Upper lobe of left lung (tissue), 6 donors: ENCODE measurements around the gene WFIKKN1. TPM values are rescaled to one million over a fixed set of nuclear protein-coding genes. Genes with fewer than 3 reads are reported as not detected.

Experiments
- ATAC-seq, 2 donors: fragments of 200-7000 bp; cut with Tn5 transposase; one replicate each; pipeline ENCODE4 v1.9.1; 2022; ENCODE audit warnings: mild to moderate bottlenecking in 2 of 2, moderate library complexity in 2 of 2; ENCODE audit not compliant: low FRiP score in 2 of 2
- DNase-seq, 2 donors: peaks; one replicate each; pipeline ENCODE4 v3.0.0-alpha.2; 2019 to 2020
- H3K27ac ChIP-seq, 4 donors: fragments of 200-600 bp; sonication (generic); one replicate each; pipeline ENCODE4 v1.5.1; 2016 to 2019
- H3K27me3 ChIP-seq, 4 donors: fragments of 200-600 bp; sonication (generic); one replicate each; pipeline ENCODE4 v1.5.1; 2017 to 2019
- H3K36me3 ChIP-seq, 4 donors: fragments of 200-600 bp; sonication (generic); one replicate each; pipeline ENCODE4 v1.5.1; 2016 to 2019
- H3K4me1 ChIP-seq, 4 donors: fragments of 200-600 bp; sonication (generic); one replicate each; pipeline ENCODE4 v1.5.1; 2018 to 2019
- H3K4me3 ChIP-seq, 4 donors: fragments of 200-600 bp; sonication (generic); one replicate each; pipeline ENCODE4 v1.5.1; 2017 to 2019; ENCODE audit warnings: mild to moderate bottlenecking in 2 of 4, moderate library complexity in 1 of 4
- H3K9me3 ChIP-seq, 4 donors: fragments of 200-600 bp; sonication (generic); one replicate each; pipeline ENCODE4 v1.5.1; 2018 to 2019
- EP300 ChIP-seq, 4 donors: sonication (generic); formaldehyde crosslinking; IDR thresholded peaks; one replicate each; pipeline ENCODE4 v1.5.1; 2017; ENCODE audit warnings: antibody characterized with exemption in 4 of 4, control low read depth in 2 of 4
- POLR2A ChIP-seq, 4 donors: fragments of 450-650 bp; IDR thresholded peaks; one replicate each; pipeline ENCODE4 v1.5.1; 2016 to 2017; ENCODE audit warnings: antibody characterized with exemption in 4 of 4, mild to moderate bottlenecking in 2 of 4
- POLR2AphosphoS5 ChIP-seq, 2 donors: sonication (generic); formaldehyde crosslinking; IDR thresholded peaks; one replicate each; pipeline ENCODE4 v1.5.1; 2017; ENCODE audit warnings: antibody characterized with exemption in 2 of 2
- WGBS, 2 donors: methylation state at CpG; one replicate each; pipeline ENCODE4 v1.1.5; 2017 to 2018; 5-methylcytosine and 5-hydroxymethylcytosine counted together
- total RNA-seq, 6 donors: library from RNA; depleted of rRNA in 4 of 6; stranded (reverse); fragments of >200 nt in 4 of 6; gene quantifications; one replicate each; pipeline versions ENCODE4 v1.1.0 to v1.2.1, GENCODE V29; 2016 to 2021
- TF ChIP-seq, protein P1 (sequence below), 6 experiments: fragments of 450-650 bp in 4 of 6; fragments of 200-600 bp in 2 of 6; sonication (generic) in 2 of 6; IDR thresholded peaks; one replicate each; pipeline ENCODE4 v1.5.1; 2016 to 2019; ENCODE audit warnings: antibody characterized with exemption in 6 of 6
- donor health status: DM: no; HTN: no; CAD: no; lungs with moderate emphysema.
- donor health status: DM: no; HTN: yes; CAD: no; lungs with severe emphysema.

Gene WFIKKN1
- total RNA-seq, 6 donors from 2014 or later, result 1.7 to 16.8 (median 5.8) TPM

DNA sequence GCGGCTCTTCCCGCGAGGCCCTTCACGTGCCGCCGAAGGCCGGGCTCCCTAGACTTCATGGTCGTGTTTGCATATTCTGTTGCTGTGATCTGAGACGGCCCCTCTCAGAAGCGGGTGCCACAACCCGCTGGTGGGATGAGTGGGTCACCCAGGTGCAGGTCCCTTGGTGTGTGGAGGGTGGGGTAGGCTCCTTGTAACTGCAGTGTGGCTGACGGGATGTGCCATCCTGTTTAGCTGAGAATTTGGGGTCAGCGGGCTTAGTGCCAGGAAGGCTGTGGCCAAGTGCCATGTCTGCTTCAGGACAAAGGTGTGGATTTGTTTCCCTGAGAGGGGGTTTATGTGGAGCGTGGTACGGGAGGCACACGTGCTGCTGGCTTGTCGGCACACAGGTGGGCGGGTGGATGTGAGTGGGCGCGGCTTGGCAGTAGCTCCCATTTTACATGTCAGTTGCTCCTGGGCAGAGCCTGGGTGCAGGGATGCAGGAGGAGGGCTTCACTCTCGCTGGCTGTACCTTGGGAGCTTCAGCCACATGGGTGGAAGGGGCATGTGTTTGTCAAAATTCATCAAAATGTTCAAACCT is 9.2 kb upstream of the WFIKKN1 start:
- Histone ChIP-seq H3K27me3 (no peaks in the 10 kb centered on the region), H3K4me1 (peaks cover 0 to 37% (median 27%) of the 10 kb centered on the region in 4 donors), H3K4me3 (no peak overlapping the region), H3K27ac (peak overlapping the region; percentile 35 to 64 (median 48)), H3K9me3 (no peaks in the 10 kb centered on the region), H3K36me3 (peaks cover 4 to 30% (median 17%) of the 10 kb centered on the region in 4 donors)
- peak in 1 of 2 donors; percentile 48 for DNase-seq
- ATAC-seq, result no peak
- 75 to 82% methylated on average over 7 to 21 of the region's 21 CpGs for WGBS, 2 donors
- TF ChIP-seq POLR2A (IDR thresholded peaks at IDR 0.05), result no peak
- TF ChIP-seq POLR2AphosphoS5 (IDR thresholded peaks at IDR 0.05), result no peak
- no peak for TF ChIP-seq EP300 (IDR thresholded peaks at IDR 0.05)
- TF ChIP-seq, protein P1, sequence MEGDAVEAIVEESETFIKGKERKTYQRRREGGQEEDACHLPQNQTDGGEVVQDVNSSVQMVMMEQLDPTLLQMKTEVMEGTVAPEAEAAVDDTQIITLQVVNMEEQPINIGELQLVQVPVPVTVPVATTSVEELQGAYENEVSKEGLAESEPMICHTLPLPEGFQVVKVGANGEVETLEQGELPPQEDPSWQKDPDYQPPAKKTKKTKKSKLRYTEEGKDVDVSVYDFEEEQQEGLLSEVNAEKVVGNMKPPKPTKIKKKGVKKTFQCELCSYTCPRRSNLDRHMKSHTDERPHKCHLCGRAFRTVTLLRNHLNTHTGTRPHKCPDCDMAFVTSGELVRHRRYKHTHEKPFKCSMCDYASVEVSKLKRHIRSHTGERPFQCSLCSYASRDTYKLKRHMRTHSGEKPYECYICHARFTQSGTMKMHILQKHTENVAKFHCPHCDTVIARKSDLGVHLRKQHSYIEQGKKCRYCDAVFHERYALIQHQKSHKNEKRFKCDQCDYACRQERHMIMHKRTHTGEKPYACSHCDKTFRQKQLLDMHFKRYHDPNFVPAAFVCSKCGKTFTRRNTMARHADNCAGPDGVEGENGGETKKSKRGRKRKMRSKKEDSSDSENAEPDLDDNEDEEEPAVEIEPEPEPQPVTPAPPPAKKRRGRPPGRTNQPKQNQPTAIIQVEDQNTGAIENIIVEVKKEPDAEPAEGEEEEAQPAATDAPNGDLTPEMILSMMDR (IDR thresholded peaks at IDR 0.05), result no peak

- H3K36me3 ChIP-seq, result peaks cover 9 to 38% (median 26%) of the 10 kb centered on the region in 4 donors
- H3K9me3 ChIP-seq, result no peaks in the 10 kb centered on the region
- ATAC-seq, result no peak
- H3K4me1 ChIP-seq, result peaks cover 0 to 45% (median 33%) of the 10 kb centered on the region in 4 donors
- peak in 1 of 2 donors; percentile 72 for DNase-seq
- H3K4me3 ChIP-seq, result no peak overlapping the region
- TF ChIP-seq, protein P1 (IDR thresholded peaks at IDR 0.05), result no peak
- no peak for TF ChIP-seq POLR2AphosphoS5 (IDR thresholded peaks at IDR 0.05)
- TF ChIP-seq EP300 (IDR thresholded peaks at IDR 0.05), result no peak
- no peak for TF ChIP-seq POLR2A (IDR thresholded peaks at IDR 0.05)
- peak overlapping the region; percentile 35 to 64 (median 48) for H3K27ac ChIP-seq
- H3K27me3 ChIP-seq, result no peaks in the 10 kb centered on the region
- 91 to 92% methylated on average over 13 to 17 of the region's 17 CpGs for WGBS, 2 donors
These were observed 7.9 kb upstream of the WFIKKN1 start for GRCh38 chr16:622920-623280.

DNA sequence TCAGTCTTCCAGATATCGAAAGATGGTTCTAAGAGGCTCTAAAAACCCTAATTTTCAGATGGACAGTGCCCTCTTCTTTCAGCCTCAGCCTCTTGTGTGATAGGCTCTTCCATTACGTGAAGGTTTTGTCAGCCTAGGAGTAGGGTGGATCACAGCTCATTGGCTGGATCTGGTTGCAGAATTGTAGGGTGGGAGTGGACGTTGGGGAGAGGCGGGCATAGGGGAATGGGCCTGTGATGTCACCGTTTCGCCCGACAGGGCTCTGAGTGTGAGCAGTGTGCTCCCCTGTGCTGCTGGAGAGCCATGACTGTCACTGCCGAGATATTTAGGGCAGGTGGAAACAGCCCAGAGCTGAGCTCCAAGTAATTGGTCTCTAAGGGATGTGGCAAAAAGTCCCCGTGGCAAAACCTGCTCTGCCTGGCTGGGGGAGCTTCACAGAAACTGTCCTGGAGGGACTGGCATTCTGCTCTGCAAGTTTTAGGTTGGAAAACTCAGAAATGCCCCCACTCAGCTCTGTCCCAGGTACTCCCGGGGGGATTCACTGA is 6.2 kb upstream of the WFIKKN1 start:
- Histone ChIP-seq H3K4me1 (peaks cover 0 to 55% (median 41%) of the 10 kb centered on the region in 4 donors), H3K36me3 (peaks cover 9 to 42% (median 36%) of the 10 kb centered on the region in 4 donors), H3K9me3 (no peaks in the 10 kb centered on the region), H3K27me3 (no peaks in the 10 kb centered on the region), H3K27ac (no peak overlapping the region), H3K4me3 (no peak overlapping the region)
- DNase-seq (no peak), ATAC-seq (no peak)
- TF ChIP-seq EP300 (IDR thresholded peaks at IDR 0.05), result no peak
- no peak for TF ChIP-seq POLR2AphosphoS5 (IDR thresholded peaks at IDR 0.05)
- TF ChIP-seq, protein P1 (IDR thresholded peaks at IDR 0.05), result no peak
- TF ChIP-seq POLR2A (IDR thresholded peaks at IDR 0.05), result no peak
- 82 to 89% methylated on average over 10 of the region's 10 CpGs for WGBS, 2 donors

- H3K36me3 ChIP-seq, result peaks cover 9 to 42% (median 36%) of the 10 kb centered on the region in 4 donors
- H3K4me1 ChIP-seq, result peaks cover 2 to 61% (median 47%) of the 10 kb centered on the region in 4 donors
- H3K4me3 ChIP-seq, result no peak overlapping the region
- no peak for ATAC-seq
- no peak overlapping the region for H3K27ac ChIP-seq
- WGBS, 2 donors, result 96 to 100% methylated on average over 2 to 22 of the region's 37 CpGs
- TF ChIP-seq POLR2A (IDR thresholded peaks at IDR 0.05) (no peak), EP300 (IDR thresholded peaks at IDR 0.05) (no peak)
- TF ChIP-seq, protein P1 (IDR thresholded peaks at IDR 0.05), result no peak
- peak in 1 of 2 donors; percentile 63 for DNase-seq
- H3K27me3 ChIP-seq, result no peaks in the 10 kb centered on the region
- H3K9me3 ChIP-seq, result no peaks in the 10 kb centered on the region
These were observed 5.4 kb upstream of the WFIKKN1 start for GRCh38 chr16:625117-625976.
